Neural progenitor cell (in vitro differentiated cells): Measurements from ENCODE around the gene SDCCAG8.

Experiments used
- CTCF ChIP-seq: fragments of 200-600 bp; sonication (generic); IDR thresholded peaks from 2 replicates; pipeline ENCODE4 v1.5.1; 2017; ENCODE audit warnings: antibody characterized with exemption, mild to moderate bottlenecking
- EZH2 ChIP-seq: fragments of 200-600 bp; sonication (generic); IDR thresholded peaks from 2 replicates; pipeline ENCODE4 v1.6.1; 2017; ENCODE audit warnings: antibody characterized with exemption, mild to moderate bottlenecking, moderate library complexity
- EZH2phosphoT487 ChIP-seq: fragments of 200-600 bp; sonication (generic); IDR thresholded peaks from 2 replicates; pipeline ENCODE4 v1.6.1; 2017; ENCODE audit warnings: antibody characterized with exemption

GRCh38 chr1:243316366-243316989 lies 60.6 kb downstream of the SDCCAG8 start:
- no peak for TF ChIP-seq EZH2
- TF ChIP-seq CTCF: no peak
- TF ChIP-seq EZH2phosphoT487: no peak
